Measurements from ENCODE around the gene MAK.
"Not testable (repeated sequence)": the region's sequence is repeated elsewhere in the genome, so short reads cannot be mapped to it uniquely, and the experiment has no call there.

MAK gene

DNA sequence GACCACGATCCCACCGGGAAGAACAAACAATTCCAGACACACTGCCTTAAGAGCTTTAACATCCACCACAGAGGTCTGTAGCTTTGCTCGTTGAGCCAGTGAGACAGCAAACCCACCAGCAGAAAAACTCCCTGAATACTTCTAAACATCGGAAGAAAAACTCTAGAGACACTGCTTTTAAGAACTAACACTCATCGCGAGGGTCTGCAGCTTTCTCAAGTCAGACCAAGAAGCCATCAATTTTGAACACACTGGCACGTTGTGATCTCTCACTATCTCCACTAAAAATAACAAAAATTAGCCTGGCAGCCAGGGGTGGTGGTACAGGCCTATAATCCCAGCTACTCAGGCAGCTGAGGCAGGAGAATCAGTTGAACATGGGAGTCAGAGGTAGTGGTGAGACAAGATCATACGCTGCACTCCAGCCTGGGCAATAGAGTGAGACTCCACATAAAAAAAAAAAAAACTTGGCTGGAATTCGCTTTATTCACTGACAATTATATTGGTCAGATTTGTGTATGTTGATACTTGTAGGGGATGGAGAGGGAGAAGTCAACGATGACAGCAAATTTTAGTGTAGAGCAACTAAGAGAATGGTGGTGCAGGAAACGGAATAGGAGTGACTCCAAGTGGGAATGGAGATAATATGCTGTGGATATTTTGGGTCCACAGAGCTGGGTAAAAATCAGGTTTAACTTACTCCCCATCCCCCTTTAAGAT, 116.3 kb downstream of the MAK start:
- Histone ChIP-seq H3K4me1 (ENCODE audit: control insufficient read depth, insufficient read depth, low read length) (peaks cover 5% of the 10 kb centered on the region), H3K9me3 (ENCODE audit: control insufficient read depth, insufficient read depth, low read length) (peaks cover 14% of the 10 kb centered on the region), H3K4me3 (ENCODE audit: low read depth, low read length) (peak overlapping the region; percentile 91), H3K36me3 (ENCODE audit: control insufficient read depth, insufficient read depth, low read length) (peaks cover 12% of the 10 kb centered on the region), H3K9ac (ENCODE audit: low read depth, low read length) (peak overlapping the region; percentile 32), H3K27me3 (ENCODE audit: control insufficient read depth, insufficient read depth, low read length) (no peaks in the 10 kb centered on the region)

DNA sequence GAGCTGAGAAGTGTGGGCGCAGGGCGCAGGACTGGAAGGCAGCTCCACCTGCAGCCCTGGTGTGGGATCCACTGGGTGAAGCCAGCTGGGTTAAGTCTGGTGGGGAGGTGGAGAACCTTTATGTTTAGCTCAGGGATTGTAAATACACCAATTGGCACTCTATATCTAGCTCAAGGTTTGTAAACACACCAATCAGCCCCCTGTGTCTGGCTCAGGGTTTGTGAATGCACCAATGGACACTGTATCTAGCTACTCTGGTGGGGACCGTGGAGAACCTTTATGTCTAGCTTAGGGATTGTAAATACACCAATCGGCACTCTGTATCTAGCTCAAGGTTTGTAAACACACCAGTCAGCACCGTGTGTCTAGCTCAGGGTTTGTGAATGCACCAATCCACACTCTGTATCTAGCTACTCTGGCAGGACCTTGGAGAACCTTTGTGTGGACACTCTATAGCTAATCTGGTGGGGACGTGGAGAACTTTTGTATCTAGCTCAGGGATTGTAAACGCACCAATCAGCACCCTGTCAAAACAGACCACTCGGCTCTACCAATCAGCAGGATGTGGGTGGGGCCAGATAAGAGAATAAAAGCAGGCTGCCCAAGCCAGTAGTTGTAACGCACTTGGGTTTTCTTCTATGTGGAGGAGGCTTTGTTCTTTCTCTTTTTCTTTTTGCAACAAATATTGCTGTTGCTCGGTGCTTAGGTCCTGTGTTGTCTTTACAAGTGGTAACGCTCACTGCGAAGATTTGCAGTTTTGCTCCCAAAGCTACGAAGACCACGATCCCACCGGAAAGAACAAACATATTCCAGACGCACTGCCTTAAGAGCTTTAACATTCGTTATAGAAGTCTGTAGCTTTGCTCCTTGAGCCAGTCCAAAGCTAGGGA, 117.1 kb downstream of the MAK start:
- not testable (repeated sequence) for H3K27me3 ChIP-seq (ENCODE audit: control insufficient read depth, insufficient read depth, low read length); H3K9ac ChIP-seq (ENCODE audit: low read depth, low read length); H3K4me1 ChIP-seq (ENCODE audit: control insufficient read depth, insufficient read depth, low read length); H3K4me3 ChIP-seq (ENCODE audit: low read depth, low read length)
- H3K9me3 ChIP-seq (ENCODE audit: control insufficient read depth, insufficient read depth, low read length), result peaks cover 14% of the 10 kb centered on the region
- peaks cover 12% of the 10 kb centered on the region for H3K36me3 ChIP-seq (ENCODE audit: control insufficient read depth, insufficient read depth, low read length)

DNA sequence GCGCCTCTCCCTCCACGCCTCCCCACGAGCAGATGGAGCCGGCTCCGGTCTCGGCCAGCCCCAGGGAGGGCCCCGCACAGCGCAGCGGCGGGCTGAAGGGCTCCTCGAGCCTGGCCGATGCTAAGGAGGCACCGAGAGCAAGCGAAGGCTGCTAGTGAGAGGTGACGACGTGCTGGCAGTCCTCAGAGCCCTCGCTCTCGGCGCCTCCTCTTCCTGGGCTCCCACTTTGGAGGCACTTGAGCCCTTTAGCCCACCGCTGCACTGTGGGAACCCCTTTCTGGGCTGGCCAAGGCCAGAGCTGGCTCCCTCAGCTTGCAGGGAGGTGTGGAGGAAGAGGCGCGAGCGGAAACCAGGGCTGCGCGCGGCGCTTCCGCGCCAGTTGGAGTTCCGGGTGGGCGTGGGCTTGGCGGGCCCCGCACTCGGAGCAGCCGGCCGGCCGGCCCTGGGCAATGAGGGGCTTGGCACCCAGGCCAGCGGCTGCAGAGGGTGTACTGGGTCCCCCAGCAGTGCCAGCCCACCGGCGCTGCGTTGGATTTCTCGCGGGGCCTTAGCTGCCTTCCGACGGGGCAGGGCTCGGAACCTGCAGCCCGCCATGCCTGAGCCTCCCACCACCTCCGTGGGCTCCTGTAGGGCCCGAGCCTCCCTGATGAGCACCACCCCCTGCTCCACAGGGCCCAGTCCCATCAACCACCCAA, 117.9 kb downstream of the MAK start:
- no peak overlapping the region for H3K9ac ChIP-seq (ENCODE audit: low read depth, low read length)
- peaks cover 4% of the 10 kb centered on the region for H3K36me3 ChIP-seq (ENCODE audit: control insufficient read depth, insufficient read depth, low read length)
- H3K27me3 ChIP-seq (ENCODE audit: control insufficient read depth, insufficient read depth, low read length), result no peaks in the 10 kb centered on the region
- H3K4me3 ChIP-seq (ENCODE audit: low read depth, low read length), result no peak overlapping the region
- H3K4me1 ChIP-seq (ENCODE audit: control insufficient read depth, insufficient read depth, low read length), result peaks cover 5% of the 10 kb centered on the region
- peaks cover 14% of the 10 kb centered on the region for H3K9me3 ChIP-seq (ENCODE audit: control insufficient read depth, insufficient read depth, low read length)

DNA sequence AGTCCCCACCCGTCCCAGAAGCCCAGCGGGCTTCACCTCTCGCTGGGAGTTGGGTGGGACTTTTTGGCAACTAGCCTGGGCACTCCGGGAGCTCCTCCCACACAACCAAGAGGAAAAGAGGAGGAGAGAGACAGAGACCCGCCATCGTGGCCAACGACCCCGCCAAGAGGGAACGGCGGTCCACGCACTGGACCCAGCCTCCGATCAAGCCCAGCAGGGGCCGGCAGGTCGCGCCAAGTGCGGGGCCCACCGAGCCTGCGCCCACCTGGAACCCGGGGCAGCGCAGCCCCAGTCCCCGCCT, 118.4 kb downstream of the MAK start:
- Histone ChIP-seq H3K9me3 (ENCODE audit: control insufficient read depth, insufficient read depth, low read length) (peaks cover 14% of the 10 kb centered on the region), H3K36me3 (ENCODE audit: control insufficient read depth, insufficient read depth, low read length) (peaks cover 1% of the 10 kb centered on the region), H3K9ac (ENCODE audit: low read depth, low read length) (no peak overlapping the region), H3K4me3 (ENCODE audit: low read depth, low read length) (no peak overlapping the region), H3K4me1 (ENCODE audit: control insufficient read depth, insufficient read depth, low read length) (peaks cover 5% of the 10 kb centered on the region), H3K27me3 (ENCODE audit: control insufficient read depth, insufficient read depth, low read length) (no peaks in the 10 kb centered on the region)

DNA sequence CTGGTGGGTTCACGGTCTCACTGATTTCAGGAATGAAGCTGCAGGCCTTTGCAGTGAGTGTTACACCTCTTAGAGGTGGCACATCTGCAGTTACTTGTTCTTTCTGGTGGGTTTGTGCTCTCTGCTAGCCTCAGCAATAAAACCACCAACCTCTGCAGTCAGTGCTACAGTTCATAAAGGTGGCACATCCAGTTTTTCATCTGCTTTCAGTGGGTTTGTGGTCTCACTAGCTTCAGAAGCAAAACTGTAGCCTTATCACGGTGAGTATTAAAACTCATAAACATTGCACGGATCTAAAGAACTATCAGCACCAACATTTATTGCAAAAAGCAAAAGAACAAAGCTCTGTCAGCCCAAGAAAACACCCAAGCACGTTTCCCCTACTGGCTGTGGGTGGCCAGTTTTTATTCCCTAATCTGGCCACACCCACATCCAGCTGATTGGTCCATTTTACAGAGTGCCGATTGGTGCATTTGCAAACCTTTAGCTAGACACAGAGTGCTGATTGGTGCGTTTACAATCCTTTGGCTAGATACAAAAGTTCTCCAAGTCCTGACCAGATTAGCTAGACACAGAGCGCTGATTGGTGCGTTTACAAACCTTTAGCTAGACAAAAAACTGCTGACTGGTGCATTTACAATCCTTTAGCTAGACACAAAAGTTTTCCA, 118.9 kb downstream of the MAK start:
- peaks cover 14% of the 10 kb centered on the region for H3K9me3 ChIP-seq (ENCODE audit: control insufficient read depth, insufficient read depth, low read length)
- H3K27me3 ChIP-seq (ENCODE audit: control insufficient read depth, insufficient read depth, low read length), result no peaks in the 10 kb centered on the region
- H3K4me3 ChIP-seq (ENCODE audit: low read depth, low read length), result no peak overlapping the region
- no peak overlapping the region for H3K9ac ChIP-seq (ENCODE audit: low read depth, low read length)
- no peaks in the 10 kb centered on the region for H3K36me3 ChIP-seq (ENCODE audit: control insufficient read depth, insufficient read depth, low read length)
- peaks cover 5% of the 10 kb centered on the region for H3K4me1 ChIP-seq (ENCODE audit: control insufficient read depth, insufficient read depth, low read length)

DNA sequence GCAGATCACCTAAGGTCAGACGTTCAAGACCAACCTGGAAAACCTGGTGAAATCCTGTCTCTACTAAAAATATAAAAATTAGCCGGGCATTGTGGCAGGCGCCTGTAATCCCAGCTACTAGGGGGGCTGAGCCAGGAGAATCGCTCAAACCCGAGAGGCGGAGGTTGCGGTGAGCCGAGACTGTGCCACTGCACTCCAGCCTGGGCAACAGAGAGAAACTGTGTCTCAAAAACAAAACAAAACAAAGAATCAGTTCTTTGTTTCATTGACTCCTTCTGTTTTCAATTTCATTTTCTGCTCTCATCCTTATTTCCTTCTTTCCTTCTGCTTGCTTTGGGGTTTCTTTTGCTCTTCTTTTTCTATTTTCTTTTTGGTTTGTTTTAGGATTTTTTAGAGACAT, 124.4 kb downstream of the MAK start:
- Histone ChIP-seq H3K4me1 (ENCODE audit: control insufficient read depth, insufficient read depth, low read length) (no peaks in the 10 kb centered on the region), H3K9me3 (ENCODE audit: control insufficient read depth, insufficient read depth, low read length) (peaks cover 11% of the 10 kb centered on the region), H3K36me3 (ENCODE audit: control insufficient read depth, insufficient read depth, low read length) (no peaks in the 10 kb centered on the region), H3K27me3 (ENCODE audit: control insufficient read depth, insufficient read depth, low read length) (no peaks in the 10 kb centered on the region), H3K9ac (ENCODE audit: low read depth, low read length) (no peak overlapping the region), H3K4me3 (ENCODE audit: low read depth, low read length) (no peak overlapping the region)

All from iPS-15b (cell line).